Activated naive CD8-positive, alpha-beta T cell treated with anti-CD3 and anti-CD28 coated beads, Interleukin-2, amount 50 U/mL, for 16 hours (primary cell): ENCODE data around the gene ELMOD1.
A peak's percentile ranks its signal among the peaks of the same experiment; 100 is the strongest.

Source experiments
- DNase-seq: peaks from one replicate; pipeline ENCODE4 v3.0.0-alpha.2; 2020; ENCODE audit warnings: low read depth, low spot score

The ELMOD1 gene

DNA sequence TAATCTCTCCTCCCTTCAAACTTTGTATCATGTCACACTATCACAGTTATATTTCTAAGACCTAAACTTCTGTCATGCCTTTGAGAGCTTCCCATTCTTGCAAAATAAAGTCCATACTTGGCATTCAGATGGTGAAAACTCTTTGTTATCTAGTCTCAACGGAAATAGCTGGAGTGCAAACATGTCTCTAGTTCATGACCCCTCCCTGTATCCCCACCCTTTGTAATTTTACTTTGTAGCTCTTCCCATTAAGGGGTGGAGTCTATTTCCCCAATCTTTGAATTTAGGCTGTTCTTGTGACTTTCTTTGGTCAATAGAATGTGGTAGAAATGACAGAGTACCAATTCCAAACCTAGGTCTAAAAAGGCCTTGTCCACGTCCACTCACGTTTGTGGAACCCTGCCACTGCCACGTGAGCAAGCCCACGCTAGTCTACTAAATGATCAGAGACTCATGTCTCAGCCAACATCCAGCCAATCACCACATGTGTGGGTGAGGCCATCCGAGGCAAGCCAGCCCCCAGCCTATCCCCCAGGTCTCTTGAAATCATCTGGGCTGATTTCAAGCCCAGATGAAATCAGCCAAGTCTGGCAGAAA, 97.5 kb downstream of the ELMOD1 start:
- no peak for DNase-seq

GRCh38 chr11:107689317-107690202, 98.6 kb downstream of the ELMOD1 start:
- peak; percentile 16 for DNase-seq

DNA sequence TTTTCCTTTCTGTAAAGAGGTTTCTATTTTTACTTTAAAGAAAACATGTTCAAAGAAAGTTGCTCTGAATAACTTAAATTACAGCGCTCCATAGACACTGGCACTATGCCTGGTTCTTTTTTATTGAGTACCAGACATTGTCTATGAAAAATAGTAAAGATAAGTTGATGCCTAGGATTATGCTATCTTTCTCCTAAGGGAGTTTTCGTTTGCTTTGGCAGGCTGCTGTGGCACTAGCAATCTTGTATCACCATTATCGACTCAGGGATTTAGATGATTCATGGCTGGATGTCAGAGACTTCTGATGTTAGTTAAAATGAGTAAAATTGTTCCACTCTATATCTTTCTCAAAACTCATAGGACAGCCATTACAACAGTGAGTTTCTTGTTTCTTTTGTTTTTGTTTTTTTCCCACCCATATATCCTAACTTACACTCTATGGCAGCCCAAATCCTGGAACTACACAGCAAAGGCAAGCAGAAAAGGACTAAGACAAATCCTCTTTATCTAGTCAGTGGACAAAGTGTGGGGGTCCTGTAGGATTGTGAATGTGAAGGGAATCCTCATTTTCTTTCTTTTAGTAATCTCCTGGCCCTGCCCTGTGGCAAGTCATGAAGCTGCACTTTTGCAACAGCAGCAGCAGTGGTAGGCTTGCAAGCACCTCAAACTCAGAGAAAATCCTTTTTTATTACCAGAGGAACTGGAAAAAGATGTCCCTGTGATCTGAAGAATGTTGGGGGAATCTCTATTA, 100.2 kb downstream of the ELMOD1 start:
- no peak for DNase-seq

- DNase-seq: no peak
These were observed 104.5 kb downstream of the ELMOD1 start for GRCh38 chr11:107695446-107695845.

DNA sequence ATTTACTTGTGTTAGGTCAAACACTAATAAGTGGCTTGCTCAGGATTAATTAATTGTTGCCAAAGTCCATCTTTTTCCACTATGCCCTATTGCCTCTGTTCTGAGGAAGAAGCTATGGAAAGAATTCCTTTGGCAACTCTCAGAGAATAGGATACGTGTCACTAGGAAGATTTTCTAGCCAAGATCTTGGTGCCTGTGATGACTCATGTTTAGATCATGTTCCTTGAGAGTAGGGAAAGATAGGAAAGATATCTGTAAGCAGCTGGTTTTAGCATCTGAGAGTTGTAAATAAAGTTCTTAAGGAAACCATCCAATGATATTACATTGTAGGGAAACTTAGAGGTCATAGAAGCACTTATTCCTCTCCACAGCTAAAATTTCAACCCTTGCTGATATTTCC, 105.2 kb downstream of the ELMOD1 start:
- DNase-seq: no peak

DNA sequence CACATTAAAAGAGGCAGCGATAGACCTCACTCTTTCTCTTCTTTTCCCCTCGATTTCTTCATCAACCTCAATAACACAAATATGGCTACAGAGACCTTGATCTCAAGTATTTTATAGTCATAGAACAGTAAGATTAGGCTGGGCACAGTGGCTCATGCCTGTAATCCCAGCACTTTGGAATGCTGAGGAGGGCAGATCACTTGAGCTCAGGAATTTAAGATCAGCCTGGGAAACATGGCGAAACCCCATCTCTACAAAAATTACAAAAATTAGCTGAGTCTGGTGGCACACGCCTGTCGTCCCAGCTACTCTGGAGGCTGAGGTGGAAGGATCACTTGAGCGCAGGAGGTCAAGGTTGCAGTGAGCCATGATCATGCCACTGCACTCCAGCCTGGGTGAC, 106.3 kb downstream of the ELMOD1 start:
- no peak for DNase-seq

DNA sequence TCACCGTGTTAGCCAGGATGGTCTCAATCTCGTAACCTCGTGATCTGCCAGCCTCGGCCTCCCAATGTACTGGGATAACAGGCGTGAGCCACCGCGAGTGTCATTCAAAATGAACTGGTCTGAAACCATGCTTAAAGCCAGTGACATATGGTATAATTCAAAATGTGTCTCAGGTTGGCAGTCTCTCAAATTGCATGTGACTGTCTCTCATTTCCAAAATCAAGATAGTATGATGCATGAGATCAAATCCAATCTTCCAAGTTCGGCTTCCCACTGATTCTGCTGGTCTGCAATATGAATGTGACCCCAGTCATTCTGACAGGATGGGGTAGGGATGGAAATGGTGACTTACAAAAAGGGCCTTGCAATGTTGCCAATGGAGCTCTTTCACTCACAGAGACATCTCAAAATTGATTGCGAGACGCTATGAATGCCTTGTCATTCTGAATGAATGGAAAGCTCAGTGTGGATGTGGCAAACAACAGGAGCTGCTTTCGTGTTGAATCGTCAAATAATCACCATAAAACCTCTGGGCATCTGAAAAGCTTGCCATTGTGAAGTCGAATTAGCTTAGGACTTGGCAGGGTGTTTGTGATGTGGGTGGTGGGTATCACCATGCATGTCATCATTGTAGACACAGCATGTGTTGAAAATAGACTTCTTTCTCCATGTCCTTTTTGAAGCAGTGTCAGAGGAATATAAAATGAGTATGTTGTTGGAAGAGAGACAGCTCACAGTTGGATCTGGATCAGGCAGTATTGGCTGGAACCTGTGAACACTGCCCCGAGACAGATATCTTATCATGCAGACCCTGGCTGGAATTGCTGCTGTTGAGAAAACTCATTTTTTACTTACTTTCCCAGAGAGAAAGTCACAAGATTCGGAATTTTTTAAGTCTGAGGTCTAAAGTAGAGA, 108.7 kb downstream of the ELMOD1 start:
- DNase-seq: no peak

GRCh38 chr11:107702109-107702660, 111.2 kb downstream of the ELMOD1 start:
- DNase-seq: no peak

- no peak for DNase-seq
These were observed 111.8 kb downstream of the ELMOD1 start for GRCh38 chr11:107702723-107703122.

- no peak for DNase-seq
These were observed 113.5 kb downstream of the ELMOD1 start for GRCh38 chr11:107704451-107704850.

GRCh38 chr11:107705027-107705426, 114.1 kb downstream of the ELMOD1 start:
- DNase-seq: no peak

- DNase-seq: no peak
These were observed 115.6 kb downstream of the ELMOD1 start for GRCh38 chr11:107706531-107706930.

DNA sequence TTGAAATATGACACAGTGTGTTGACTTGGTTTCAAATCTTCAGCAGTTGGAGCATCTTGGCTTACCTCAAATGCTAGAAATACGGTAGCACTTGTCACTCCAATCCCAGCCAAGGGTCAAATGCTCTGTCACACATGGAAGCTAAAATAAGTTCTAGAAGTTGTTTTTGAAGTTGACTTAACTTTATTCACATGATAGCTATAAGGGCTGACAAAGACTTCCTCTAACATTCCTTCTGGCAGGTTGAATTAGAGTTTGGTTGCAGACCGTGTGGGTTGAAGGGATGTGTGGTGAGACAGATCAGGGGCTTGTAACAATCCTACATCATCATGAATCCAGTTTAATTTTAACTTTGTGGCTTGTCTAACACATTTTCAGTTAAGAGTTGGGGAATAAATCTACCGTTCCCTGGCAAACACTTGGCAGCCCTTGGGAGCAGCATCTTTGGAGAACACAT, 116.3 kb downstream of the ELMOD1 start:
- DNase-seq: no peak

DNA sequence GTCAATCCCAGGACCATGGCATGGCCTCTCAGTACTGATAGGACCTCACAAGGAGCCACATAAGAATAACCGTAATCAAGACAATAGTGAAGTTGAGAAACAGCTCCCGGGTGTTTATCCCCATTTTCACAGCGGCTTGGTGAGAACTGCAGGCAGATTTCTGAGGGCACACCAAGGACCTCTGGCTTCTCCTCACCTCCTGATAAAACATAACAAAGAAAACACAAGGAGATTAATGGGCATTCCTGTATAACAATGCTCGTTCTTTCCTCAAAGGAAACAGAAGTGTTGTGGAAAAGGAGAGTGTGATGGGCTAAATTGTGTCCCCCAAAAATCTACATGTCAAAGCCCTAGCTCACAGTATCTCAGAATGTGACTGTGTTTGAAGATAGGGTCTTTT, 116.9 kb downstream of the ELMOD1 start:
- no peak for DNase-seq

- no peak for DNase-seq
These were observed 117.8 kb downstream of the ELMOD1 start for GRCh38 chr11:107708792-107709191.

DNA sequence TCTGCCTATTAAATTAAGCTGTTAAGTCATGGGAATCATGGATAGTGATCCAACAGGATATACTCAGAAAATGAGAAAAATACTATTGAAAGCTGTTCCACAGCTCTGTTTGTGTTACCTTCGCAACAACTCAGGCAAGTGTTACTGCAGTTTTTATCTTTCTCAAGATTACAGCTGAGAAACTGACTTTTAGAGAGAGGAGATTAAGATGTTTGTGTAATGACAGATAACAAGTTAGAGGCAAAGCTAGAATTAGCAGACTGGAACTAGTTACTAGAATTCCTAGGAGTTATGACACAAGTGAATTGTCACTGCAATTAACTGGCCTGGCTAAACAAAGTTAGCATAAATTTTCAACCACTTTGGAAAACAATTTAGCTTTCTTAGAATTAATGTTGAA, 119.4 kb downstream of the ELMOD1 start:
- no peak for DNase-seq

DNA sequence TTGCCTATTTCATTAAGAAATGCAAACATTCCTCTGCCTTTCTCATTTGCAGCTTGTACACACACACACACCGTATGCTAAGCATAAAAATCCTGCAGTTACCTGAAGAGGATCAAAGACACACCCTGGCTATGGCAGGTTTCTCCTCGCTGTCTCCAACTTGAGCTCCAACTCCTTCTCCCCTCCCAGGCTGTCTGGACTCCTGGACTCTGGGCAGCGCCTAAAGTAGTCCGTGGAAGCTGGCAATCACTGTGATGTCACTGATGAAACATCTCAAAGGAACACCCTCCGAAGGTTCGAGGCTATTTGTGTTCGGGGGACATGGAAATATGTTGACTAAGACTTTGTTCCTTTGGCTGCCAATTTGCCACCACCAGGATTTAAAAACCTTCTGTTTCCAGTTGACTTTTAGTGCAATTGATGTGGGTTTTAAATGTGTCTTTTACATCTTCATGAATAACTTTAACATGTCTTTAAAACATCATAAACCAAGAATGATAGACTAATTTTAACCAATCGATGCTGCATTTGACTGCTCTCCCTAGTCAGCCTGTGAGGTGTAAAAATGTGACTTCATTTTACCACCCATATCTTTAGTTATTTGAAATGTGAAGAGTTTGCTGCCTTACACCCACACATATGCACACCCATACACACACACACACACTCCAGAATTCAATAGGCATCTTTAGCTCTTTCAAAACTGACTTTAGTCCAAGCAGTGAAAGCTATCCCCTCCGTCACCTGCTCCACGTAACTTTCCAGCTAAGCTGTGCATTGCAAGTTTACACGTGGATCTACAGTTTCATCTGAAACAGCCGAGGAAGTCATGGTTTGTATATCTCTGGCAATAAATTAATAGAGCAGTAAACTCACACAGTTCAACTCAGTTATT, 121.2 kb downstream of the ELMOD1 start, which contains the start of gene SLN:
SLN (minus strand) TSS at position 196 of the 895 bp plus-strand sequence.
- no peak for DNase-seq

DNA sequence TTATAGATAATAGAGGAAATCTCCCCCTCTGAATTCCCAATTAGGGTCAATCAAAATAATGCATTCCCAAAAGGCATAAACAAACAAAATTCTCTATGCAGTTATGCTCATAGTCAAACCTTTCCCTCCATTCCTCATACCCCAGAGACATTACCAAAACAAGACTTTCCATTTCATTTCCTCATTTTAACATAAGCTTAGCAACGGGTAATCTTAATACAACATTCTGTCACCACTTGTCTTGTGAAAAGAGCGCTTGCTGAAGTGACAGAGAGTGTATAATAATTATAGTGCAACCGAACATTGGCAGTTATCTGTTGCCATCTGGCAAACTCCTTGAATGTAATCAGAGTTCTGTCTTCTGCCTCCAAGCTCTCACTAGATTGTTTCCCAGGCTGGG, 122.1 kb downstream of the ELMOD1 start:
- DNase-seq: no peak
